HG03439 (cell line): Measurements from ENCODE around the gene SLC36A4.
"Not testable (repeated sequence)": the region's sequence is repeated elsewhere in the genome, so short reads cannot be mapped to it uniquely, and the experiment has no call there.

Experiments used
- ATAC-seq: cut with Tn5 transposase; IDR thresholded peaks from one replicate; pipeline ENCODE4 v1.9.1; 2021; ENCODE audit warnings: mild to moderate bottlenecking, moderate library complexity; ENCODE audit not compliant: unreplicated experiment

Gene SLC36A4

GRCh38 chr11:93123351-93123898 is 74.4 kb downstream of the SLC36A4 start:
- ATAC-seq: no peak

DNA sequence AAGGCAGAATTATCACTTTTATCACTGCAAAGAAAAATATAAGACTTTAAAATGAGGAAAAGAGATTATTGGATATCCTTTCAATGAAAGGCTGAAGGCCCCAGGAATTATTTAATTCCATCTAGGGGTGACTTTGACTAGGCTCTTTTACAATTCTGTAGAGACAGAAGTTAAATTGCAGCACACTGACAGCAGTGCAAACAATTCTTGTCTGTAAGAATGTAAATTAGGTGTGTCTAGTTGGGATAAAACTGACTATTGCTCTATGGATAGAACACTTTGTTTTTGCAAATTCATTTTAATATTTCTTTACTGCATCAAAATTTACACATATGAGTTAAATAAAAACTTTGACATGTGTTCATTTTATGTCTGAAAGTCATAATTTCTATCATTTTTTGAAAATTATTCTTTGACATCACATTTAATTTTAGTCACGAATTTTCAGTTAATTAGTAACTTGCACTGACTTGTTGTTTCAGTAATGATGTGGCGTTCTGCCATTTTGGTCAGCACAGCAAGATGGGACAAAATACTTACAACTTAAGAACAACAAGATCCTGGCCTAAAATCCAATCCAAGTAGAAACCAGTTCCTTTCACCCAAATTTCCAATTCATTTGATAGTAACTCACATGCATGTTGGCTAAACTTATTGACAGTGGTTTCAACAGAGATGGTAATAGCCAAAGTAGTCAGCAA is 75.1 kb downstream of the SLC36A4 start:
- ATAC-seq: no peak

DNA sequence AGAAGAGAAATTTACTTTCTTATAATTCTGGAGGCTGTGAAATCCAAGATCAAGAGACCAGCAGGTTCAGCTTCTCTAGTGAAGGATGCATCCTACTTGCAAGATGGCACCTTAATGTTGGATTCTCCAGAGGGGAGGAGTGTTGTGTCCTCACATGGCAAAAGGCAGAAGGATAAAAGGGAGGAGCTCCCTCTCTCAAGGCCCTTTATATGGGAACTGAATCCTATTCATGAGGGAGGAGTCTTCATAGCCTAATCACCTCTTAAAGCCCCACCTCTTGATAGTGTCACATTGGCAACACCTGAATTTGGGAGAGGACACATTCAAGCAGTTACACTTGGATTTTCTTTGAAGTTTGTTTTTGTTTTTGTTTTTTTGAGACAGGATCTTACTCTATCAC is 79.5 kb downstream of the SLC36A4 start:
- ATAC-seq: no peak

GRCh38 chr11:93117565-93117964 is 80.2 kb downstream of the SLC36A4 start:
- ATAC-seq: no peak

DNA sequence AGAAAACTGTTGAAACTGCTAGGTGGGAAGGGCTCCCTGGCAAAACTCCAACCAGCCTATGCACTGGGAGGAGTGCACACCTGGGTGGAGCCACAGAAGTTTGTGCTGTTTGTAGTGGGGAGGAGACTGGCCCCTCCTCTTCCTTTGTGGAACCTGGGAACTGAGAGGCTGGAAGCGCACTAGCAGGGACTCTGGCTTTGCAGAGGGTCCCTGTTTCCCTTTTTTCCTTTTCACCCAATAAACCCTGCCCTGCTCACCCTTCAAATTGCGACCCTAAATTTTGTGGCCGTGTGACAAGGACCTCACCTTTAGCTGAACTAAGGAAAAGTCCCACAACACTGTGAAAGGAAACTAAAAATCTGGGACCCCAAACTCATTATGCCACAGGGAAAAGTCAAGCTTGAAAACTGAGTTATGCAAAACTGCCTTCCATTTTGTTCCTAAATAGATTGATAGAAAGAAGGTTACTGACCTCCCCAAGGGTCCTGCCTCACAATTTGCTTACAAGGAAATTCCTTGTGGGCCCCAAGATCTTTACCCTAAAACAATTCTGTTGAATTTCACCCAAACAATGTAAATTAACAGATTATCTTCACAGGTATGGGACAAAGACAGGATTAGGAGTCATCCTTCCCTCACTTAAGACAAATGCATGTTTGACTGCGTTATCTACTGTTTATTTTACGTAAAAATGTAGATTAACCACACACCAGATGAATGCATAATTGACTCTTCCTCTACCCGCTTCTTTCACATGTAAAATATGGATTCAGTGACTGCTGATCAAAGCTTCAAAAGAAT is 81.0 kb downstream of the SLC36A4 start:
- ATAC-seq: no peak

- no peak for ATAC-seq
Measured at GRCh38 chr11:93114304-93114703, 83.5 kb downstream of the SLC36A4 start.

DNA sequence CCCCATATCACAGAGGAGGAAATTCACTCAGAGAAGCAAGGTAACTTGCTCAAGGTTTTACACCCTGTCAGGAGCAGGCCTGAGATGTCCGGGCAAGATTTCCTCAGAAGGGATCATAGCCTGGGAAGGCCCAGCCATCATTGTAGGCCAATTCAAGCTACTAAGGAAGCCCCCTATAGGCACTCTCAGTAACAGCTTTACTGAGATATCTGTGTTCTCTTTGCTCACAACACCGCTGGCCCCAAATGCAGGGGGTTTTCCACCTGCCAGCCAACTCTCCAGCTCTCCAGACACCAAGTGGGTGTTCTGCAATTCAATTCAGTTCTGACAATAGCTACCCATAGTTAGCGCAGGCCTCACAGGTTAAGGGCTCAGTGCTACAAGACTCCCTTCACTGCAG is 84.0 kb downstream of the SLC36A4 start:
- no peak for ATAC-seq

DNA sequence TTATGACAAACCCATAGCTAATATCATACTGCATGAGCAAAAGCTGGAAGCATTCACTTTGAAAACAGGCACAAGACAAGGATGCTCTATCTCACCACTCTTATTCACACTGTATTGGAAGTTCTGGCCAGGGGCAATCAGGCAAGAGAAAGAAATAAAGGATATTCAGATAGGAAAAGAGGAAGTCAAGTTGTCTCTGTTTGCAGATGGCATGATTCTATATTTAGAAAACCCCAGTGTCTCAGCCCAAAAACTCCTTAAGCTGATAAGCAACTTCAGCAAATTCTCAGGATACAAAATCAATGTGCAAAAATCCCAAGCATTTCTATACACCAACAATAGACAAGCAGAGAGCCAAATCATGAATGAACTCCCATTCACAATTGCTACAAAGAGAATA is 86.6 kb downstream of the SLC36A4 start:
- ATAC-seq: not testable (repeated sequence)

- ATAC-seq: no peak
Measured at GRCh38 chr11:93100211-93100610, 97.6 kb downstream of the SLC36A4 start.

DNA sequence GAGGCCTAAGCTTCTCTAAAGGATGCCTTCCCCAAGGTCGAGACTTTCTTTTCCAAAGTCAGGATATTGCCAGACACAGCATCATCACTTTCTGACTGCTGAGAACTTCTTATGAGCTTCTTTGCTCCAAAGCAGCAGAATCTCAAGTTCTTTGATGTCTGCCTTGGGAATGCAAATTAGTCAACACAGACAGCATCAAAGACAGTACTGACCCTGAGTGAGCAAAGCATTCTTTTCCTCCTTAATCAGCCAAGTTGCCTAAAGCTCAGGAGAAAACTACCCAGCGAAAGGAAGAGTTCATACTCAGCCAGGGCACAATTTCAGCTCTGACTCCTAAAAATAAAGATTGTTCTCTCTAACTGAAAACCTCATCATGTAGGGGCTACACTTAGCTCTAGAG is 98.0 kb downstream of the SLC36A4 start:
- ATAC-seq: no peak
